HepG2 (cell line): ENCODE results near the gene CCDC88B. TPM values are rescaled to one million over a fixed set of nuclear protein-coding genes. Genes with fewer than 3 reads are reported as not detected.

Source experiments
- ATF7 ChIP-seq, 2 experiments: fragments of 450-650 bp in 1 of 2; sonication (generic) in 1 of 2; formaldehyde crosslinking in 1 of 2; IDR thresholded peaks; 2 replicates each; pipeline versions ENCODE4 v1.4.0 to v1.6.1; 2016 to 2020; ENCODE audit warnings: antibody characterized with exemption in 1 of 2, mild to moderate bottlenecking in 1 of 2, missing genetic modification reagents in 1 of 2
- BHLHE40 ChIP-seq: IDR thresholded peaks from 2 replicates; pipeline ENCODE4 v1.6.1; 2011; ENCODE audit warnings: low read length, improper control_type of control experiment
- MTF1 ChIP-seq: sonication (generic); formaldehyde crosslinking; IDR thresholded peaks from 2 replicates; pipeline ENCODE4 v1.5.0; 2020; ENCODE audit warnings: missing genetic modification reagents
- MYNN ChIP-seq: sonication (generic); formaldehyde crosslinking; IDR thresholded peaks from 2 replicates; pipeline ENCODE4 v1.4.0; 2020; ENCODE audit warnings: mild to moderate bottlenecking, low read depth, missing genetic modification reagents
- POLR2G ChIP-seq: fragments of 200-400 bp; formaldehyde crosslinking; IDR thresholded peaks from 2 replicates; pipeline ENCODE4 v1.6.1; 2018; ENCODE audit warnings: mild to moderate bottlenecking, low read depth, low read length, moderate library complexity
- SRSF9 ChIP-seq: fragments of 200-400 bp; formaldehyde crosslinking; IDR thresholded peaks from 2 replicates; pipeline ENCODE4 v1.6.1; 2018; ENCODE audit warnings: borderline replicate concordance, mild to moderate bottlenecking, low read depth, low read length; ENCODE audit not compliant: insufficient read depth, poor library complexity, severe bottlenecking
- ZNF607 ChIP-seq: sonication (generic); formaldehyde crosslinking; IDR thresholded peaks from 2 replicates; pipeline ENCODE4 v1.5.1; 2020; ENCODE audit warnings: missing genetic modification reagents, mild to moderate bottlenecking, borderline replicate concordance
- polyA plus RNA-seq, 8 experiments: library from polyadenylated mRNA; depleted of rRNA in 3 of 8; stranded (reverse) in 7 of 8; unstranded in 1 of 8; fragments of >200 nt; fragmentation: Illumina TruSeq in 4 of 8; extraction: Trizol in 4 of 8; gene quantifications; 2 replicates each; pipeline versions ENCODE4 v1.2.1 to v1.2.3, GENCODE V29; 2011 to 2016; ENCODE audit warnings: low read depth in 4 of 8, missing spikeins in 1 of 8, mixed read lengths in 1 of 8; ENCODE audit not compliant: insufficient read depth in 1 of 8
- total RNA-seq, 5 experiments: library from RNA; depleted of rRNA; stranded (reverse); fragments of >200 nt; fragmentation: Illumina TruSeq; extraction: Trizol; gene quantifications; 2 replicates each; pipeline ENCODE4 v1.2.3, GENCODE V29; 2016; ENCODE audit warnings: low read depth in 1 of 5
- TF ChIP-seq, protein P1 (sequence below): sonication (generic); formaldehyde crosslinking; IDR thresholded peaks from 2 replicates; pipeline ENCODE4 v1.4.0; 2020; ENCODE audit warnings: mild to moderate bottlenecking, missing genetic modification reagents
- TF ChIP-seq, protein P2 (sequence below): sonication (generic); formaldehyde crosslinking; IDR thresholded peaks from 2 replicates; pipeline ENCODE4 v1.4.0; 2020; ENCODE audit warnings: missing genetic modification reagents, borderline replicate concordance
- TF ChIP-seq, protein P3 (sequence below): sonication (generic); formaldehyde crosslinking; IDR thresholded peaks from 2 replicates; pipeline ENCODE4 v1.8.0; 2022; ENCODE audit warnings: mild to moderate bottlenecking, missing genetic modification reagents, moderate library complexity
- TF ChIP-seq, protein P4 (sequence below): sonication (generic); formaldehyde crosslinking; conservative IDR thresholded peaks from 2 replicates; pipeline ENCODE4 v1.4.0; 2020; ENCODE audit warnings: missing genetic modification reagents

The CCDC88B gene
- total and polyA plus RNA-seq, 2 of the 13 experiments (the other 11 are each of a cell fraction or from before 2014, with no cell fraction given): 3.6 to 4.8 TPM

DNA sequence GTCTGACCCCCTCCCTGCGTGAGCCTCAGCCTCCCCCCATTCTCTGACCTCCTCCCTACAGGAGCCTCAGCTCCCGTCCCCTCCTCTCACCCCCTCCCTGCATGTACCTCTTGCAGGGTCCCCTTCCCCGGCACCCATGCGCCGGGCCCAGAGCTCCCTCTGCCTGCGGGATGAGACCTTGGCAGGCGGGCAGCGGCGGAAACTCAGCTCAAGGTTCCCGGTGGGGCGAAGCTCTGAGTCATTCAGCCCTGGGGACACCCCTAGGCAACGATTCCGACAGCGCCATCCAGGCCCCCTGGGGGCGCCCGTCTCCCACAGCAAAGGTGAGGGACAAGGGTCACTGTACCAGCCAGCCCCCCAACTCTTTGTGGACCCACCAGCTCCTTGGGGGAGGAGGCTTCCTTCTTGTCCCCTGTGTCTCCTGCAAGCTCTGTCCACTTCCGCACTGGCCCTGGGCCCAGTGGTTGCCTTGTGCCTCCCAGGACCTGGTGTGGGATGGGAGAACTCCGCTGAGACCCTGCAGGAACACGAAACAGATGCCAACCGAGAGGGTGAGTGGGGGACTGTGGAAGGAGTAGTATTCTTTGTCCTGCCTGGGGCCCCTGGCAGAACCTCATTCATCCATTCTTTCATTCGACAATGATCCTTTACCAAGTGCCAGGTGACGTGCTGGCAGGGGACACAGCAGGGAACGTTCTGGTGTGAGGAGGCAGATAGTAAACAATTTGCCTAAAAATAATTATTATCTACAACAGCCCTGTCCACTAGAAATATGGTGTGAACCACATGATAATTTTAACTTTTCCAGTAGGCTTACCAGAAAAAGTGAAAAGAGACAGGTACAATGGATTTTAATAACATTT lies 15.3 kb downstream of the CCDC88B start (continued):
- TF ChIP-seq, protein P1, sequence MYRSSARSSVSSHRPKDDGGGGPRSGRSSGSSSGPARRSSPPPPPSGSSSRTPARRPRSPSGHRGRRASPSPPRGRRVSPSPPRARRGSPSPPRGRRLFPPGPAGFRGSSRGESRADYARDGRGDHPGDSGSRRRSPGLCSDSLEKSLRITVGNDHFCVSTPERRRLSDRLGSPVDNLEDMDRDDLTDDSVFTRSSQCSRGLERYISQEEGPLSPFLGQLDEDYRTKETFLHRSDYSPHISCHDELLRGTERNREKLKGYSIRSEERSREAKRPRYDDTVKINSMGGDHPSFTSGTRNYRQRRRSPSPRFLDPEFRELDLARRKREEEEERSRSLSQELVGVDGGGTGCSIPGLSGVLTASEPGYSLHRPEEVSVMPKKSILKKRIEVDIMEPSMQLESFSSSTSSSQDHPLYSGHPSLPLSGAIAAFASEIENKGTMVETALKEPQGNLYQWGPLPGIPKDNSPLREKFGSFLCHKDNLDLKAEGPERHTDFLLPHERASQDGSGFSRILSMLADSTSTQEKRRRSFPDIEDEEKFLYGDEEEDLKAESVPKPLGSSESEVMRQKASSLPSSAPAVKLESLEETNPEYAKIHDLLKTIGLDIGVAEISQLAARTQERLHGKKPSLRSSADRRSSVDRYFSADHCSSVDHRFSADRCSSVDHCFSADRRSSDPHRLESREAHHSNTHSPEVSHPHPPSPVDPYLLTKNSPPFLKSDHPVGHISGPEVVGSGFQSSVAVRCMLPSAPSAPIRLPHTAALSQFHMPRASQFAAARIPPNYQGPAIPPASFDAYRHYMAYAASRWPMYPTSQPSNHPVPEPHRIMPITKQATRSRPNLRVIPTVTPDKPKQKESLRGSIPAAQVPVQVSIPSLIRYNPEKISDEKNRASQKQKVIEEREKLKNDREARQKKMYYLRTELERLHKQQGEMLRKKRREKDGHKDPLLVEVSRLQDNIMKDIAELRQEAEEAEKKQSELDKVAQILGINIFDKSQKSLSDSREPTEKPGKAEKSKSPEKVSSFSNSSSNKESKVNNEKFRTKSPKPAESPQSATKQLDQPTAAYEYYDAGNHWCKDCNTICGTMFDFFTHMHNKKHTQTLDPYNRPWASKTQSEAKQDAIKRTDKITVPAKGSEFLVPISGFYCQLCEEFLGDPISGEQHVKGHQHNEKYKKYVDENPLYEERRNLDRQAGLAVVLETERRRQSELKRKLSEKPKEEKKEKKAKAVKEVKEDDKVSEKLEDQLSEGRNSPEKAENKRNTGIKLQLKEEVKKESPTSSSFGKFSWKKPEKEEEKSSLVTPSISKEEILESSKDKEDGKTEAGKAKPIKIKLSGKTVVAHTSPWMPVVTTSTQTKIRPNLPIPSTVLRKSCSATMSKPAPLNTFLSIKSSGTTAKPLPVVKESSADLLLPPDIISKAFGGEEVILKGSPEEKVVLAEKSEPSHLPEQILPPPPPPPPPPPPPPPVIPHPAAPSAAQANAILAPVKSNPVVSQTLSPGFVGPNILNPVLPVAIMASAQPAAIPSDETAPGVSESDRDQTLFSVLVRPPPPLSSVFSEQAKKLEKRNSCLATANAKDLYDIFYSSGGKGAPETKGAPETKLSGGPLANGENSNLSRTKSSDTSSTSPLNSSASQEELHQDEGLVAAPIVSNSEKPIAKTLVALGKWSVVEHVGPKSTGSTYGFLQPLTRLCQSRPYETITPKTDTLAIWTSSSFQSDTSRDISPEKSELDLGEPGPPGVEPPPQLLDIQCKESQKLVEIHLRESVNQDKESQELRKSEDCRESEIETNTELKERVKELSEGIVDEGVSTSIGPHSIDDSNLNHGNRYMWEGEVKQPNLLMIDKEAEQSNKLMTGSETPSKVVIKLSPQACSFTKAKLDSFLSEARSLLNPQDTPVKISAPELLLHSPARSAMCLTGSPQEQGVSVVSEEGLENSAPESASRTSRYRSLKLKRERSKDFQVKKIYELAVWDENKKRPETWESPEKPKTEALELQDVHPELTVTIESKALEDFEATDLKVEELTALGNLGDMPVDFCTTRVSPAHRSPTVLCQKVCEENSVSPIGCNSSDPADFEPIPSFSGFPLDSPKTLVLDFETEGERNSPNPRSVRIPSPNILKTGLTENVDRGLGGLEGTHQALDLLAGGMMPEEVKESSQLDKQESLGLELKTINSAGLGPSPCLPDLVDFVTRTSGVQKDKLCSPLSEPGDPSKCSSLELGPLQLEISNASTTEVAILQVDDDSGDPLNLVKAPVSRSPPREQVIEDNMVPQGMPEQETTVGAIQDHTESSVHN (CRISPR knock-in tag): no peak
- TF ChIP-seq BHLHE40: no peak
- TF ChIP-seq, protein P2, sequence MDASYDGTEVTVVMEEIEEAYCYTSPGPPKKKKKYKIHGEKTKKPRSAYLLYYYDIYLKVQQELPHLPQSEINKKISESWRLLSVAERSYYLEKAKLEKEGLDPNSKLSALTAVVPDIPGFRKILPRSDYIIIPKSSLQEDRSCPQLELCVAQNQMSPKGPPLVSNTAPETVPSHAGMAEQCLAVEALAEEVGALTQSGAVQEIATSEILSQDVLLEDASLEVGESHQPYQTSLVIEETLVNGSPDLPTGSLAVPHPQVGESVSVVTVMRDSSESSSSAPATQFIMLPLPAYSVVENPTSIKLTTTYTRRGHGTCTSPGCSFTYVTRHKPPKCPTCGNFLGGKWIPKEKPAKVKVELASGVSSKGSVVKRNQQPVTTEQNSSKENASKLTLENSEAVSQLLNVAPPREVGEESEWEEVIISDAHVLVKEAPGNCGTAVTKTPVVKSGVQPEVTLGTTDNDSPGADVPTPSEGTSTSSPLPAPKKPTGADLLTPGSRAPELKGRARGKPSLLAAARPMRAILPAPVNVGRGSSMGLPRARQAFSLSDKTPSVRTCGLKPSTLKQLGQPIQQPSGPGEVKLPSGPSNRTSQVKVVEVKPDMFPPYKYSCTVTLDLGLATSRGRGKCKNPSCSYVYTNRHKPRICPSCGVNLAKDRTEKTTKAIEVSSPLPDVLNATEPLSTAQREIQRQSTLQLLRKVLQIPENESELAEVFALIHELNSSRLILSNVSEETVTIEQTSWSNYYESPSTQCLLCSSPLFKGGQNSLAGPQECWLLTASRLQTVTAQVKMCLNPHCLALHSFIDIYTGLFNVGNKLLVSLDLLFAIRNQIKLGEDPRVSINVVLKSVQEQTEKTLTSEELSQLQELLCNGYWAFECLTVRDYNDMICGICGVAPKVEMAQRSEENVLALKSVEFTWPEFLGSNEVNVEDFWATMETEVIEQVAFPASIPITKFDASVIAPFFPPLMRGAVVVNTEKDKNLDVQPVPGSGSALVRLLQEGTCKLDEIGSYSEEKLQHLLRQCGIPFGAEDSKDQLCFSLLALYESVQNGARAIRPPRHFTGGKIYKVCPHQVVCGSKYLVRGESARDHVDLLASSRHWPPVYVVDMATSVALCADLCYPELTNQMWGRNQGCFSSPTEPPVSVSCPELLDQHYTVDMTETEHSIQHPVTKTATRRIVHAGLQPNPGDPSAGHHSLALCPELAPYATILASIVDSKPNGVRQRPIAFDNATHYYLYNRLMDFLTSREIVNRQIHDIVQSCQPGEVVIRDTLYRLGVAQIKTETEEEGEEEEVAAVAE (CRISPR knock-in tag): no peak
- no peak for TF ChIP-seq MYNN (CRISPR knock-in tag)
- TF ChIP-seq, protein P3, sequence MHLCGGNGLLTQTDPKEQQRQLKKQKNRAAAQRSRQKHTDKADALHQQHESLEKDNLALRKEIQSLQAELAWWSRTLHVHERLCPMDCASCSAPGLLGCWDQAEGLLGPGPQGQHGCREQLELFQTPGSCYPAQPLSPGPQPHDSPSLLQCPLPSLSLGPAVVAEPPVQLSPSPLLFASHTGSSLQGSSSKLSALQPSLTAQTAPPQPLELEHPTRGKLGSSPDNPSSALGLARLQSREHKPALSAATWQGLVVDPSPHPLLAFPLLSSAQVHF: no peak
- no peak for TF ChIP-seq MTF1 (CRISPR knock-in tag)
- no peak for TF ChIP-seq ATF7 (IDR thresholded peaks at IDR 0.05)
- TF ChIP-seq ATF7 (CRISPR knock-in tag; IDR thresholded peaks at IDR 0.05): no peak
- TF ChIP-seq, protein P4, sequence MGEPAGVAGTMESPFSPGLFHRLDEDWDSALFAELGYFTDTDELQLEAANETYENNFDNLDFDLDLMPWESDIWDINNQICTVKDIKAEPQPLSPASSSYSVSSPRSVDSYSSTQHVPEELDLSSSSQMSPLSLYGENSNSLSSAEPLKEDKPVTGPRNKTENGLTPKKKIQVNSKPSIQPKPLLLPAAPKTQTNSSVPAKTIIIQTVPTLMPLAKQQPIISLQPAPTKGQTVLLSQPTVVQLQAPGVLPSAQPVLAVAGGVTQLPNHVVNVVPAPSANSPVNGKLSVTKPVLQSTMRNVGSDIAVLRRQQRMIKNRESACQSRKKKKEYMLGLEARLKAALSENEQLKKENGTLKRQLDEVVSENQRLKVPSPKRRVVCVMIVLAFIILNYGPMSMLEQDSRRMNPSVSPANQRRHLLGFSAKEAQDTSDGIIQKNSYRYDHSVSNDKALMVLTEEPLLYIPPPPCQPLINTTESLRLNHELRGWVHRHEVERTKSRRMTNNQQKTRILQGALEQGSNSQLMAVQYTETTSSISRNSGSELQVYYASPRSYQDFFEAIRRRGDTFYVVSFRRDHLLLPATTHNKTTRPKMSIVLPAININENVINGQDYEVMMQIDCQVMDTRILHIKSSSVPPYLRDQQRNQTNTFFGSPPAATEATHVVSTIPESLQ (CRISPR knock-in tag): no peak
- no peak for TF ChIP-seq SRSF9
- TF ChIP-seq POLR2G: peak; percentile 69
- no peak for TF ChIP-seq ZNF607 (CRISPR knock-in tag)
